OCI-LY3 (cell line): ENCODE measurements around the gene SCPEP1.
"Not testable (repeated sequence)": the region's sequence is repeated elsewhere in the genome, so short reads cannot be mapped to it uniquely, and the experiment has no call there.

Experiments
- H2AFZ ChIP-seq: fragments of 200-600, 300-600 bp; shearing (Covaris generic); 2 replicates; pipeline ENCODE4 v1.6.0; 2014; ENCODE audit warnings: antibody characterized with exemption, low read depth, low read length
- H3K27ac ChIP-seq: fragments of 200-600, 300-600 bp; sonication (generic); 2 replicates; pipeline ENCODE4 v1.5.1; 2014; ENCODE audit warnings: mild to moderate bottlenecking, low read length, moderate library complexity, mixed read lengths
- H3K27me3 ChIP-seq: fragments of 200-600, 300-600 bp; sonication (generic); 2 replicates; pipeline ENCODE4 v1.6.1; 2014; ENCODE audit warnings: low read depth, low read length, mixed read lengths
- H3K36me3 ChIP-seq: fragments of 200-600, 300-600 bp; sonication (generic); replicated peaks from 2 replicates; pipeline ENCODE3; 2014; ENCODE audit warnings: low read depth, low read length, mixed read lengths
- H3K4me1 ChIP-seq: fragments of 300-600, 200-600 bp; sonication (generic); 2 replicates; pipeline ENCODE4 v1.6.1; 2014; ENCODE audit warnings: low read length, mixed read lengths
- H3K4me2 ChIP-seq: fragments of 200-600, 300-600 bp; sonication (generic); 2 replicates; pipeline ENCODE4 v1.6.1; 2014; ENCODE audit warnings: low read length, mixed read lengths
- H3K4me3 ChIP-seq: fragments of 300-600, 200-600 bp; sonication (generic); 2 replicates; pipeline ENCODE4 v1.5.1; 2014; ENCODE audit warnings: antibody characterized with exemption, mild to moderate bottlenecking, low read length, moderate library complexity
- H3K79me2 ChIP-seq: fragments of 300-600, 200-600 bp; shearing (Covaris generic); 2 replicates; pipeline ENCODE4 v1.6.1; 2014; ENCODE audit warnings: mild to moderate bottlenecking, low read length, mixed read lengths
- H3K9ac ChIP-seq: fragments of 300-600, 200-600 bp; shearing (Covaris generic); 2 replicates; pipeline ENCODE4 v1.6.0; 2014; ENCODE audit warnings: mild to moderate bottlenecking, low read length, moderate library complexity
- H3K9me3 ChIP-seq: fragments of 200-600, 300-600 bp; shearing (Covaris generic); 2 replicates; pipeline ENCODE4 v1.6.1; 2014; ENCODE audit warnings: low read length, mixed read lengths; ENCODE audit not compliant: insufficient read depth
- H4K20me1 ChIP-seq: fragments of 200-600, 300-600 bp; sonication (generic); 2 replicates; pipeline ENCODE4 v1.6.1; 2016; ENCODE audit warnings: low read length, mixed read lengths; ENCODE audit not compliant: insufficient read depth
- CTCF ChIP-seq: fragments of 200-600, 300-600 bp; sonication (generic); IDR thresholded peaks from 2 replicates; pipeline ENCODE4 v1.5.1; 2014; ENCODE audit warnings: antibody characterized with exemption, low read length, low read depth
- EZH2phosphoT487 ChIP-seq: fragments of 200-600 bp; shearing (Covaris generic); IDR thresholded peaks from 2 replicates; pipeline ENCODE4 v1.6.1; 2018; ENCODE audit warnings: antibody characterized with exemption, mixed run types, low read depth

Gene SCPEP1

DNA sequence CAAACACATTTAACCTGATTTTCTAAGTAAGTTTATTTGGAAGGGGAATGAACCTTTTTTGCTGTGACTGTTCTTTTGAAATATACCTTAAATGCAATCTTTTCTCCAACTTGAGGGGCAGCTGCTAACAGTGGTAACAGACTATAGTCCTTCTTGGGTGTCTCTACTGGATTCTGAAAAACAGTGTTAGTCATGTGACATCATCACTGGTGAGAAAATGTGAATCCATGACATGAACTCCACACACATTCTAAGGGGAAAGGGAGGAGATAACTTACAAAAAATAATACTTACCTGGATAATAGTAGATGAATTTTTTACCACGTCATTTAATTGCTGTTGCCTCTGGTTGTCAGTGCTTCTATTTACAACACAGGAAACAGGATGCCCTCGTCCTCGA lies 28.3 kb upstream of the SCPEP1 start:
- no peak overlapping the region for H2AFZ ChIP-seq
- no peak overlapping the region for H3K9ac ChIP-seq
- H3K4me1 ChIP-seq: no peaks in the 10 kb centered on the region
- no peaks in the 10 kb centered on the region for H3K9me3 ChIP-seq
- no peak overlapping the region for H3K4me2 ChIP-seq
- no peaks in the 10 kb centered on the region for H3K27me3 ChIP-seq
- no peak overlapping the region for H3K4me3 ChIP-seq
- peaks cover 6% of the 10 kb centered on the region; the same call in 1 of the 2 replicates for H4K20me1 ChIP-seq
- no peak overlapping the region for H3K27ac ChIP-seq
- no peak for TF ChIP-seq EZH2phosphoT487
- TF ChIP-seq CTCF: no peak
- peaks cover 29% of the 10 kb centered on the region for H3K36me3 ChIP-seq
- peaks cover 6% of the 10 kb centered on the region; the same call in 1 of the 2 replicates for H3K79me2 ChIP-seq

DNA sequence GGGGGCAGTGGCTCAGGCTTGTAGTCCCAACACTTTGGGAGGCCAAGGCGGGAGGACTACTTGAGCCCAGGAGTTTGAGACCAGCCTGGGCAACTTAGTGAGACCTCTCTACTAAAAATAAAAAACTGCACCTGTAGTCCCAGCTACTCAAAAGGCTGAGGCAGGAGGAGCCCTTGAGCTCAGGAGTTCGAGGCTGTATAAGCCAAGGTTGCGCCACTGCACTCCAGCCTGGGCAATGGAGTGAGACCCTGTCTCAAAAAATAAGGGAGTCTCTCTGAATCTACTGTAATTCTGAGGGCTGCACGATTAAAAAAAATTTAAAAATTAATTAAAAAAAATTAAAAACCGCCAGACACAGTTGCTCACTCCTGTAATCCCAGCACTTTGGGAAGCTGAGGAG lies 20.9 kb upstream of the SCPEP1 start:
- H3K4me1 ChIP-seq: peaks cover 9% of the 10 kb centered on the region; the same call in 1 of the 2 replicates

GRCh38 chr17:56960596-56961538 lies 17.1 kb upstream of the SCPEP1 start, which contains the start of gene COIL:
TSS of gene COIL (minus strand) at chr17:56961050. CDS start at chr17:56961019, 31 bp downstream.
- peaks cover 39% of the 10 kb centered on the region for H3K79me2 ChIP-seq
- H3K27me3 ChIP-seq: no peaks in the 10 kb centered on the region
- H3K27ac ChIP-seq: peak within 1 kb of the TSS; percentile 78
- H2AFZ ChIP-seq: peak within 1 kb of the TSS; percentile 82
- peaks cover 4% of the 10 kb centered on the region for H3K36me3 ChIP-seq
- H3K4me1 ChIP-seq: peaks cover 9% of the 10 kb centered on the region; the same call in 1 of the 2 replicates
- peak within 1 kb of the TSS; percentile 63 for H3K4me2 ChIP-seq
- TF ChIP-seq CTCF: peak; percentile 93
- no peak for TF ChIP-seq EZH2phosphoT487
- no peaks in the 10 kb centered on the region for H3K9me3 ChIP-seq
- H3K9ac ChIP-seq: peak within 1 kb of the TSS; percentile 74
- peak within 1 kb of the TSS; percentile 82 for H3K4me3 ChIP-seq
- peaks cover 2% of the 10 kb centered on the region; the same call in 1 of the 2 replicates for H4K20me1 ChIP-seq

More for the DNA sequence above, 20.9 kb upstream of the SCPEP1 start:
- H3K27ac ChIP-seq: no peak overlapping the region
- H3K79me2 ChIP-seq: peaks cover 57% of the 10 kb centered on the region
- H3K9me3 ChIP-seq: no peaks in the 10 kb centered on the region
- no peak overlapping the region for H2AFZ ChIP-seq
- no peaks in the 10 kb centered on the region for H3K27me3 ChIP-seq
- H3K36me3 ChIP-seq: peaks cover 9% of the 10 kb centered on the region
- H4K20me1 ChIP-seq: peaks cover 2% of the 10 kb centered on the region; the same call in 1 of the 2 replicates
- no peak overlapping the region for H3K4me2 ChIP-seq
- H3K9ac ChIP-seq: no peak overlapping the region
- TF ChIP-seq CTCF (no peak), EZH2phosphoT487 (no peak)
- no peak overlapping the region for H3K4me3 ChIP-seq

GRCh38 chr17:56965241-56965640 lies 12.7 kb upstream of the SCPEP1 start:
- H3K4me3 ChIP-seq, H3K79me2 ChIP-seq, H3K27ac ChIP-seq: not testable (repeated sequence)

GRCh38 chr17:56965681-56966080 lies 12.2 kb upstream of the SCPEP1 start:
- not testable (repeated sequence) for H2AFZ ChIP-seq, H3K4me3 ChIP-seq, H3K4me2 ChIP-seq, H4K20me1 ChIP-seq, H3K4me1 ChIP-seq, H3K9me3 ChIP-seq, H3K36me3 ChIP-seq, H3K27me3 ChIP-seq, H3K27ac ChIP-seq, H3K79me2 ChIP-seq, H3K9ac ChIP-seq

More at GRCh38 chr17:56965241-56965640, 12.7 kb upstream of the SCPEP1 start:
- H3K4me2 ChIP-seq, H3K36me3 ChIP-seq, H4K20me1 ChIP-seq, H3K27me3 ChIP-seq, H3K9me3 ChIP-seq, H3K4me1 ChIP-seq, H3K9ac ChIP-seq, H2AFZ ChIP-seq: not testable (repeated sequence)
